Left ventricle myocardium inferior (tissue), 1 donor: ENCODE data around the gene NRXN3. TPM values are rescaled to one million over a fixed set of nuclear protein-coding genes. Genes with fewer than 3 reads are reported as not detected.

ENCODE experiments used
- DNase-seq: peaks from one replicate; pipeline ENCODE4 v3.0.0-alpha.2; 2020
- H3K27ac ChIP-seq: fragments of 200-600 bp; replicated peaks from 2 replicates; pipeline ENCODE4 v1.8.0; 2021
- H3K27me3 ChIP-seq: fragments of 200-600 bp; 2 replicates; pipeline ENCODE4 v1.8.0; 2021; ENCODE audit warnings: low read depth
- H3K36me3 ChIP-seq: fragments of 200-600 bp; 2 replicates; pipeline ENCODE4 v1.8.0; 2021
- H3K4me1 ChIP-seq: fragments of 200-600 bp; 2 replicates; pipeline ENCODE4 v1.8.0; 2021
- H3K4me3 ChIP-seq: fragments of 200-600 bp; 2 replicates; pipeline ENCODE4 v1.8.0; 2021; ENCODE audit warnings: mild to moderate bottlenecking, moderate library complexity
- H3K9me3 ChIP-seq: fragments of 200-600 bp; replicated peaks from 2 replicates; pipeline ENCODE4 v1.8.0; 2021
- intact Hi-C: fragments of 100-400 bp; cut with micrococcal nuclease; formaldehyde crosslinking; loops from one replicate; pipeline ENCODE4 v1.11.0; 2022
- total RNA-seq: library from RNA; stranded (reverse); fragmentation: NEBNext Ultra II Directional; extraction: Animal tissue kit (Norgen Biotek cat#: 25700); gene quantifications from one replicate; pipeline ENCODE4 v1.2.1, GENCODE V29; 2021
- TF ChIP-seq, protein P1 (sequence below): fragments of 200-600 bp; IDR thresholded peaks from 2 replicates; pipeline ENCODE4 v1.8.0; 2021; ENCODE audit warnings: antibody characterized with exemption, mild to moderate bottlenecking, borderline replicate concordance
- donor health status: DM: no; HTN: yes; CAD: no; lungs with severe emphysema.

Gene NRXN3
- total RNA-seq, 1 donor from 2014 or later, result 1.2 TPM

DNA sequence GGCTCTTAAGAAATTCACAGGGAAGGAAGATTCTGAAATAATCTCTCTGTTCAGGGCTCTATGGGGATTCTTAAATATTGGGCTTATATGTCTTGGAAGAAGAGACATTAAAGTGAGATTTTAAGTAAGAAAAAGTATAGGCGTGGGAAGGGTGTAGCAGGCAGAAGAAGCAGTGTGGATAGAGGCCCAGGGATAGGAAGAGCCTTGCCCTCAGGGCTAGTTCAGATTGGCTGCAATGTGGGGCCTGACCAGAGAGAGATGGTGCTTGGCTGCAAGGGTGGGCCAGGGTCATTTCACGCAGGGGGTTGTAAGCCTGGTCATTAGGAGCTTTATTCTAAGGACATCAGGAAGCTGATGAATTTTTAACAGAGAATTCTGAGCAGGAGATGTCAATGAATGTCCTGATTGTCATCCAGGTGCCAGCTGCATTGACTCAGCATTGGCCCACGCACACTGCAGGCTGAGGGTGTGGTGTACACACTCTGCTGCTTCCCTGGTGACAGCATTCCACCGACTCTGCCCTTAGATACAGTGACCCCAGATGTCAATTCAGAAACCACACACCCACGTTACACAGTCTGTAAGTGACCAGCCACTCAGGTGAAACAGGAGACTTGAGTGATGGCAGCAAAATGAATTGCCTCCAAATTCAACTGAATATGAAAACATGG, 582.5 kb downstream of the NRXN3 start:
- TF ChIP-seq, protein P1, sequence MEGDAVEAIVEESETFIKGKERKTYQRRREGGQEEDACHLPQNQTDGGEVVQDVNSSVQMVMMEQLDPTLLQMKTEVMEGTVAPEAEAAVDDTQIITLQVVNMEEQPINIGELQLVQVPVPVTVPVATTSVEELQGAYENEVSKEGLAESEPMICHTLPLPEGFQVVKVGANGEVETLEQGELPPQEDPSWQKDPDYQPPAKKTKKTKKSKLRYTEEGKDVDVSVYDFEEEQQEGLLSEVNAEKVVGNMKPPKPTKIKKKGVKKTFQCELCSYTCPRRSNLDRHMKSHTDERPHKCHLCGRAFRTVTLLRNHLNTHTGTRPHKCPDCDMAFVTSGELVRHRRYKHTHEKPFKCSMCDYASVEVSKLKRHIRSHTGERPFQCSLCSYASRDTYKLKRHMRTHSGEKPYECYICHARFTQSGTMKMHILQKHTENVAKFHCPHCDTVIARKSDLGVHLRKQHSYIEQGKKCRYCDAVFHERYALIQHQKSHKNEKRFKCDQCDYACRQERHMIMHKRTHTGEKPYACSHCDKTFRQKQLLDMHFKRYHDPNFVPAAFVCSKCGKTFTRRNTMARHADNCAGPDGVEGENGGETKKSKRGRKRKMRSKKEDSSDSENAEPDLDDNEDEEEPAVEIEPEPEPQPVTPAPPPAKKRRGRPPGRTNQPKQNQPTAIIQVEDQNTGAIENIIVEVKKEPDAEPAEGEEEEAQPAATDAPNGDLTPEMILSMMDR, result no peak
- H3K4me1 ChIP-seq, result no peaks in the 10 kb centered on the region

DNA sequence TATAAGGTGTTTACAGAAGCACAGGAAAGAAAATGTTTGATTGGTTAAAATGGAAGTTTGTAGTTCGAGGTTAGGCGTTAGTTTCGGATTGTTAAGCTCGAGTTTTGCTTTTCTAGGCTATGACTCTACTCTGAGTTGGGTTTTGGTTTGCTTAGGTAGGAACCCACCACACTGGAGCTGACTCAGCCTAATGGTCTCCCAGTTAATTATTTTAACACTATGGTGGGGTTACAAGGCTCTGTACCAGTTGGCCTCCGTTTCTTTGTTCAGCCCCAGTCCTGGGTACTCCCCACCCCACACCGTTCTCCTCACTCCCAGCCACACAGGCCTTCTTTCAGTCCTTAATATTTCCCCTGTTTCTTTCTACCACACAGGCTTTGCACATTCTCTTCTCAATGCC, 583.9 kb downstream of the NRXN3 start:
- Histone ChIP-seq H3K27ac (no peak overlapping the region), H3K27me3 (no peaks in the 10 kb centered on the region), H3K36me3 (no peaks in the 10 kb centered on the region), H3K4me1 (no peaks in the 10 kb centered on the region), H3K4me3 (no peak overlapping the region), H3K9me3 (no peaks in the 10 kb centered on the region)
- TF ChIP-seq, protein P1, result no peak
- intact Hi-C loops, result no loop called here
- no peak for DNase-seq

More for the DNA sequence above, 582.5 kb downstream of the NRXN3 start:
- no peak overlapping the region for H3K27ac ChIP-seq
- intact Hi-C loops, result no loop called here
- no peak for DNase-seq
- H3K27me3 ChIP-seq, result no peaks in the 10 kb centered on the region
- no peaks in the 10 kb centered on the region for H3K9me3 ChIP-seq
- H3K4me3 ChIP-seq, result no peak overlapping the region
- H3K36me3 ChIP-seq, result no peaks in the 10 kb centered on the region

DNA sequence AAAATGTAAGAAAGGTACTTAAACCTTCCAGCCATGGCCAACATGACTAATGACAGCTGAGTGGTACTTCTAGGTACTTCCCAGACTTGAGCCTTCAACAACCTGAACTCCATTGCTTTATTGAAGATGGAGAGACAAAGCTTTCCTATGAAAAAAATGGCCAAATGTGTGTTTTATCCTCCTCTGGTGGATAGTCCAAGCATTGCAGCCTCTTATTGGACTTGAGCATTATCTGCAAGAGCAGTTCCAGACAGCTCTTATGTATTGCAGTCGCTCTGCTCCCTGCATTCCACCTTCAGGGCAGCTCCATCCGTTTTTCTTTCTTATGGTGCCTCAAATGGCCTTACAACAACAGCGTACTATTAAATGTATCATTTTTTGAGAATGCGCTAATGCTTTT, 588.2 kb downstream of the NRXN3 start:
- intact Hi-C loops, result no loop called here

DNA sequence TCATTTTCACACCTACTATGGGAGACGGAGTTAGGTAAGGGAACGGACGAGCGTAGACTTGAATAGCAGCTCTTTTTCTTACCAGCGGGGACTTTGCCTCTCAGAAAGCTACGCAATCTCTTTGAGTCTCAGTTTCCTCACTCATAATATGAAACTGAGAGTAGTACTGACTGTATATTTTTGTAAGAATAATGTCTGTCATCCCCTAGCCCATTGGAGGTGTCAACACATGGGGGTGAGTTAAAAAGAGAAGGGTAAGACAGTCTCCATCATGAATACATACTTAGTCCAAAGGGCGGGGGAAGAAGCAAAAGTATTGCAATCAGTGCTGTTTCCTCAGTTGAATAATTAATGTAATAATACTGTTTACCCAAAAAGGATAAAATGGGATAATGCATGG, 592.2 kb downstream of the NRXN3 start:
- Histone ChIP-seq H3K27ac (no peak overlapping the region), H3K27me3 (no peaks in the 10 kb centered on the region), H3K9me3 (no peaks in the 10 kb centered on the region), H3K36me3 (no peaks in the 10 kb centered on the region), H3K4me1 (no peaks in the 10 kb centered on the region), H3K4me3 (no peak overlapping the region)
- no peak for DNase-seq
- intact Hi-C loops, result no loop called here
- TF ChIP-seq, protein P1, result no peak

More for the DNA sequence above, 588.2 kb downstream of the NRXN3 start:
- Histone ChIP-seq H3K27ac (no peak overlapping the region), H3K4me3 (no peak overlapping the region), H3K9me3 (no peaks in the 10 kb centered on the region), H3K36me3 (no peaks in the 10 kb centered on the region), H3K27me3 (no peaks in the 10 kb centered on the region), H3K4me1 (no peaks in the 10 kb centered on the region)
- TF ChIP-seq, protein P1, result peak; percentile 30
- no peak for DNase-seq

DNA sequence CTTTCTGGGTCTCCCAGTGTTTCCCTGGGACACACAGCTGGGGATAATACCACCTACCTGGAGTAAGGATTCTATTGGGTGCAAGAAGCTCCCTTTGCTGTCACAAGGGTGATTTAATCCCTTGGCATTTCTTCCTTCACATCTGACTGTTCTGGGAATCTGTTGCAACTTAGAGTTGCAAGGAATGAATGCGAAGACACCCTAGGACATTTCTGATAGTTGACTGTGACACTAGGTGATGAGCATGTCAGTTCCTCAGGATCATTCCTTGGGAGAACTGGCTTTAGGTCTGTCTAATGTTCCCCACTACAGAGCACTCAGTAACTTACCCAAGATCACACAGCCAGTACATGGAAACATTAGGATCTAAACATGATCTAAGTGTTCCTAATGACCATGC, 593.6 kb downstream of the NRXN3 start:
- Histone ChIP-seq H3K4me3 (no peak overlapping the region), H3K9me3 (no peaks in the 10 kb centered on the region), H3K27ac (no peak overlapping the region), H3K36me3 (no peaks in the 10 kb centered on the region), H3K4me1 (no peaks in the 10 kb centered on the region), H3K27me3 (no peaks in the 10 kb centered on the region)
- no peak for DNase-seq
- intact Hi-C loops, result no loop called here
- TF ChIP-seq, protein P1, result no peak
